Activated gamma-delta T cell treated with anti-CD3 and anti-CD28 coated beads, Interleukin-2, amount 50 U/mL, for 16 hours (primary cell): ENCODE results near the gene SPATA25.
"Not testable (repeated sequence)": the region's sequence is repeated elsewhere in the genome, so short reads cannot be mapped to it uniquely, and the experiment has no call there.

ENCODE experiments used
- DNase-seq: peaks from one replicate; pipeline ENCODE4 v3.0.0-alpha.2; 2020; ENCODE audit warnings: low read depth

SPATA25 gene

GRCh38 chr20:45887346-45887715 lies at the start of gene SPATA25:
TSS of gene SPATA25 (minus strand) at chr20:45887622. CDS start at chr20:45887590, 32 bp downstream.
- no peak for DNase-seq

- no peak for DNase-seq
These were observed 48.1 kb upstream of the SPATA25 start for GRCh38 chr20:45935416-45936046.

GRCh38 chr20:45934586-45935415 lies 47.4 kb upstream of the SPATA25 start, which contains the start of gene PCIF1:
TSS of gene PCIF1 (plus strand) at chr20:45934683. CDS start at chr20:45939000, 4,317 bp downstream.
- DNase-seq, result peak; percentile 97

- DNase-seq, result no peak
These were observed 46.7 kb upstream of the SPATA25 start for GRCh38 chr20:45934046-45934585.

GRCh38 chr20:45933266-45934045 lies 46.0 kb upstream of the SPATA25 start:
- peak; percentile 12 for DNase-seq

GRCh38 chr20:45931680-45932079 lies 44.3 kb upstream of the SPATA25 start:
- DNase-seq, result not testable (repeated sequence)

GRCh38 chr20:45927071-45927878 lies 39.9 kb upstream of the SPATA25 start:
- DNase-seq, result no peak

- DNase-seq, result no peak
These were observed 39.3 kb upstream of the SPATA25 start for GRCh38 chr20:45926731-45927070.

GRCh38 chr20:45925821-45926506 lies 38.5 kb upstream of the SPATA25 start:
- no peak for DNase-seq

- DNase-seq, result no peak
These were observed 37.2 kb upstream of the SPATA25 start for GRCh38 chr20:45924391-45925261.

GRCh38 chr20:45921337-45922189 lies 34.1 kb upstream of the SPATA25 start:
- no peak for DNase-seq

- no peak for DNase-seq
These were observed 33.3 kb upstream of the SPATA25 start for GRCh38 chr20:45920462-45921336.

- DNase-seq, result no peak
These were observed 32.3 kb upstream of the SPATA25 start for GRCh38 chr20:45919542-45920399.

GRCh38 chr20:45918779-45919537 lies 31.5 kb upstream of the SPATA25 start:
- no peak for DNase-seq

GRCh38 chr20:45918182-45918737 lies 30.8 kb upstream of the SPATA25 start:
- no peak for DNase-seq

- DNase-seq, result no peak
These were observed 30.3 kb upstream of the SPATA25 start for GRCh38 chr20:45917790-45918141.
